ENCODE measurements around the gene KIAA0040.

DNA sequence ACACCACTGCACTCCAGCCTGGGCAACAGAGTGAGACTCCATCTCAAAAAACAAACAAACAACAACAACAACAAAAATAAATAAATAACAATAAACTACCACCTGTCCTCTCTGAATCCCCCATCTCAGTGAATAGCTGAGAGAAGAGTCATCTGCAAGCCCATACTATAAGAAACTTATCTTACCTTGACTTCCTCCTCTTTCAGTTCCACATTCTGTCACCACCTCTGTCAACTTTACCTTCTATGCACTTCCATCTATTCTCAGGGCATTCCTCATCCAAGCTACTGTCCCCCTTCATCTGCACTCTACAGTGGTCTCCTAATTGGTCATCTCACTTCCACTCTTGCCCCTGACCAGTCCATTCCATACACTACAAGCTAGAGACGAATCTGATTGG is 58.1 kb downstream of the KIAA0040 start:
- TF ChIP-seq, protein P1, sequence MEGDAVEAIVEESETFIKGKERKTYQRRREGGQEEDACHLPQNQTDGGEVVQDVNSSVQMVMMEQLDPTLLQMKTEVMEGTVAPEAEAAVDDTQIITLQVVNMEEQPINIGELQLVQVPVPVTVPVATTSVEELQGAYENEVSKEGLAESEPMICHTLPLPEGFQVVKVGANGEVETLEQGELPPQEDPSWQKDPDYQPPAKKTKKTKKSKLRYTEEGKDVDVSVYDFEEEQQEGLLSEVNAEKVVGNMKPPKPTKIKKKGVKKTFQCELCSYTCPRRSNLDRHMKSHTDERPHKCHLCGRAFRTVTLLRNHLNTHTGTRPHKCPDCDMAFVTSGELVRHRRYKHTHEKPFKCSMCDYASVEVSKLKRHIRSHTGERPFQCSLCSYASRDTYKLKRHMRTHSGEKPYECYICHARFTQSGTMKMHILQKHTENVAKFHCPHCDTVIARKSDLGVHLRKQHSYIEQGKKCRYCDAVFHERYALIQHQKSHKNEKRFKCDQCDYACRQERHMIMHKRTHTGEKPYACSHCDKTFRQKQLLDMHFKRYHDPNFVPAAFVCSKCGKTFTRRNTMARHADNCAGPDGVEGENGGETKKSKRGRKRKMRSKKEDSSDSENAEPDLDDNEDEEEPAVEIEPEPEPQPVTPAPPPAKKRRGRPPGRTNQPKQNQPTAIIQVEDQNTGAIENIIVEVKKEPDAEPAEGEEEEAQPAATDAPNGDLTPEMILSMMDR (IDR thresholded peaks at IDR 0.05): no peak
- no peak for TF ChIP-seq POLR2A (IDR thresholded peaks at IDR 0.05)
